HUES48 (cell line): ENCODE data around the gene BEGAIN.

ENCODE experiments used
- H3K27ac ChIP-seq: one replicate; pipeline ENCODE4 v1.7.0; 2013; ENCODE audit warnings: low read depth, low read length, inconsistent platforms
- H3K27me3 ChIP-seq: 2 replicates; pipeline ENCODE4 v1.6.1; 2013; ENCODE audit warnings: mild to moderate bottlenecking, low read length; ENCODE audit not compliant: control insufficient read depth, insufficient read depth
- H3K36me3 ChIP-seq: 2 replicates; pipeline ENCODE4 v1.6.1; 2013; ENCODE audit warnings: low read length; ENCODE audit not compliant: control insufficient read depth, insufficient read depth
- H3K4me1 ChIP-seq: 2 replicates; pipeline ENCODE4 v1.6.1; 2013; ENCODE audit warnings: mild to moderate bottlenecking, low read length; ENCODE audit not compliant: control insufficient read depth, insufficient read depth
- H3K4me3 ChIP-seq: 2 replicates; pipeline ENCODE4 v1.5.1; 2013; ENCODE audit warnings: mild to moderate bottlenecking, low read depth, low read length
- H3K9ac ChIP-seq: 2 replicates; pipeline ENCODE4 v1.6.1; 2013; ENCODE audit warnings: mild to moderate bottlenecking, low read depth, low read length, moderate library complexity
- H3K9me3 ChIP-seq: 2 replicates; pipeline ENCODE4 v1.6.1; 2013; ENCODE audit warnings: low read length; ENCODE audit not compliant: control insufficient read depth, insufficient read depth

BEGAIN gene, protein sequence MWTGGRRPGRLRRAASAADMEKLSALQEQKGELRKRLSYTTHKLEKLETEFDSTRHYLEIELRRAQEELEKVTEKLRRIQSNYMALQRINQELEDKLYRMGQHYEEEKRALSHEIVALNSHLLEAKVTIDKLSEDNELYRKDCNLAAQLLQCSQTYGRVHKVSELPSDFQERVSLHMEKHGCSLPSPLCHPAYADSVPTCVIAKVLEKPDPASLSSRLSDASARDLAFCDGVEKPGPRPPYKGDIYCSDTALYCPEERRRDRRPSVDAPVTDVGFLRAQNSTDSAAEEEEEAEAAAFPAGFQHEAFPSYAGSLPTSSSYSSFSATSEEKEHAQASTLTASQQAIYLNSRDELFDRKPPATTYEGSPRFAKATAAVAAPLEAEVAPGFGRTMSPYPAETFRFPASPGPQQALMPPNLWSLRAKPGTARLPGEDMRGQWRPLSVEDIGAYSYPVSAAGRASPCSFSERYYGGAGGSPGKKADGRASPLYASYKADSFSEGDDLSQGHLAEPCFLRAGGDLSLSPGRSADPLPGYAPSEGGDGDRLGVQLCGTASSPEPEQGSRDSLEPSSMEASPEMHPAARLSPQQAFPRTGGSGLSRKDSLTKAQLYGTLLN

DNA sequence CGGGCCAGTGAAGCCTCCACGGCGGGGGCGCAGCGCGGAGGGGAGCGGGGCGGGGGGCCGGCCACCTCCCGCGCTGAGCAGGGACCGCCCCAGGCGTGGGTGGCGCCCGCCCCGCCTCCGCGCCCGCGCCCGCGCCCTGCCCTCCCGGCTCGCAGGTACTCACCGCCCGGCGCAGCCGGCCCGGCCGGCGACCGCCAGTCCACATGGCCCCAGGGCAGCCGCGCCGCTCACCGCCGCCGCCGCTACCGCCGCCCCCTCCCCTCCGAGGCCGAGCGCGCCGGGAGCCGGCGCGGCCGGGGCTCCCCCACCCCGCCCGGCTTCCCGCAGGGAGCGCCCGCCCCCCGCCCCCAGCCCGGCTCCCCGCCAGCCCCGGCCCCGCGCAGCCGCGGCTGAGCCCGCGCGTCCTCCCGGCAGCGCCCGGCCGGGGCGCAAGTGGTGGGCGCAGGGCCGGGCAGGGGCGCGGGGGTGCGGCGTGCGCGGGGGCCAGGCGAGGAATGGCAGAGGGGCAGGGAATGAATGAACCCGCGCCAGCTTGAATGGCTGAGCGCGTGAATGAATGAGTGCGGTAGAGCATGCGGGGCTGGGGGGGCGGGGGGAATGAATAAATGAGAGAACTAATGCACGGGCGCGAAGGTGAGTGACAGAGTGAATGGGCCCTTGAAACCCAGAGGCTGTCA, at the start of gene BEGAIN:
Gene BEGAIN, minus strand, starts transcription at position 332 of the 677 bp plus-strand sequence. Its CDS starts 127 bp downstream, at position 205.
- Histone ChIP-seq H3K36me3 (no peaks in the 10 kb centered on the region), H3K9me3 (no peaks in the 10 kb centered on the region), H3K4me3 (peak within 1 kb of the TSS; percentile 61), H3K27ac (no peak within 1 kb of the TSS), H3K9ac (no peak within 1 kb of the TSS), H3K4me1 (no peaks in the 10 kb centered on the region), H3K27me3 (peaks cover 61% of the 10 kb centered on the region)

DNA sequence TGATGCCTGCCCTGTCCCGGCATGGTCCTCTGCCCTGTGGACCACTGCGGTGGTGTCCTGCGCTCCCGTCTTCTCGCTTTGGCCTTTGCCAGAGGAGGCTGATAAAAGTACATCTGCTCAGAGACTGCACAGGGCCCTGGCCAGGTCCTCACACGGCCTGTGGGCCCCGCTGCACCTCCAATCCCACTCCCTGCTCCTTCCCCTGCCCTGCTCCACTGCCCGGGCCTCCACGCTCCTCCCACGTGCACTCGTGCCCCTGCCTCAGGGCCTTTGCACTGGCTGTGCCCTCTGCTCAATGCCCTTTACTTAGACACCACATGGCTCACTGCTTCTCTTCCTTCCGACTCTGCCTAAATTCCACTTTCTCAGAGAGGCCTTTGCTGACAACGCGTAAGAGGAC, 49.3 kb upstream of the BEGAIN start:
- Histone ChIP-seq H3K4me3 (no peak overlapping the region), H3K27ac (no peak overlapping the region), H3K4me1 (no peaks in the 10 kb centered on the region), H3K27me3 (no peaks in the 10 kb centered on the region), H3K9ac (no peak overlapping the region), H3K9me3 (no peaks in the 10 kb centered on the region), H3K36me3 (no peaks in the 10 kb centered on the region)

DNA sequence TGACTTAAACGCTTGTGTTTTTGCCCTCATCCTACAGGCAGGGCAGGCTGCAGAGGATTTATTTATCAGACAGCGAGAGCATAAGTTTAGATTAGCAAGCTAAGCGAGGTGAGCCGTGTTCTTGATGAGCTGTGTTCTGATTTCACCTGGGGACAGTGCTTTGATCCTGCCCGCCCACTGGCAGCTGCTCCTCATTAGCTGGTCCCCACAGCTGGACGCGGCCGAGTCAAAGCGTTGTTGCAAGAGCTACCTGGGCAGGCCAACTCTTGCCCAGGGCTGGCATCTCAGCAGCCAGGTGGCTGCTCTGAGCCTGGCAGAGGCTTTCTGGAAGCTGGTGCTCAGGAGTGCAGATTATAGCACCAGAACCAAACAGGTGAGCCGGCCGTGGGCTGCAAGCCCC, 46.8 kb upstream of the BEGAIN start:
- Histone ChIP-seq H3K9ac (no peak overlapping the region), H3K4me1 (no peaks in the 10 kb centered on the region), H3K27me3 (no peaks in the 10 kb centered on the region), H3K4me3 (no peak overlapping the region), H3K9me3 (no peaks in the 10 kb centered on the region), H3K36me3 (no peaks in the 10 kb centered on the region), H3K27ac (no peak overlapping the region)

DNA sequence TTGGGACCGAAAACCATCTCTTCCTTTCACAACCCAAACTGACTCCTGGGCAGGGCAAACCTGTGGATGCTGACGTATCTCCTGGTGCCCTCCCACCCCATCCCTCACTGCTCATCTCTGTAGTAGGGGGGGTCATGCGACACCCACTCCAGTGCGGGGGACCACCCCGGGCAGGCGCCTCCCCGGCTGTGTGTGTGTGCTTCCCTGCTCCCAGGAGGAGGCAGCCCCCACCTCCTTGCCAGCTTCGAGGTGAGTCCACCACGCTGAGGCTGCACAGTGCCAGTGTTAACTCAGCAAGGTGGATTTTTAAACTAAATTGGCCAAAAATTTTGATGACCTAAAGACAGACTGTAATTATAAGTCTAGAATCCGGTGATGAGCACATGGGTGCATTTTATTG, 46.2 kb upstream of the BEGAIN start:
- Histone ChIP-seq H3K27ac (no peak overlapping the region), H3K9me3 (no peaks in the 10 kb centered on the region), H3K9ac (no peak overlapping the region), H3K4me1 (no peaks in the 10 kb centered on the region), H3K4me3 (no peak overlapping the region), H3K36me3 (no peaks in the 10 kb centered on the region), H3K27me3 (no peaks in the 10 kb centered on the region)

DNA sequence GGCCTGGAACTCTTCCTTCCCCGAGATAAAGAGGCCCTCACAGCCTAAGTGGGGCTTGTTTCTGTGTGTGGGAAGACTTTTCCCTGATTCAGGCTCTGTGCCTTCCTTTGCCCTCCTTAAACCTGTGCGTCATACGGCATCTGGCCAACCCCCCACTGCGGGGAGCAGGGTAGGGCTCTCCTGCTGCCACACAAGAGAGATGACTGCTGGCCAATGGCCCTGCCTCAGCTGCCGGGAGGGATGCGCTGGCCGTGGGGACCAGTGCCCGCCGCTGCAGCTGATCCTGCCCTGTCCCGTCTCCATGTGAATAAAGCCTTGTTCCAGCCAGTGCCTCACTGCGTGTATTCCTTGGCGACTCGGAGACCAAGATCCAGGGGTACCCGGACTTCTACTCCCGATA, 42.5 kb upstream of the BEGAIN start:
- Histone ChIP-seq H3K4me3 (no peak overlapping the region), H3K27ac (no peak overlapping the region), H3K4me1 (no peaks in the 10 kb centered on the region), H3K27me3 (no peaks in the 10 kb centered on the region; the same call in 1 of the 2 replicates), H3K9me3 (no peaks in the 10 kb centered on the region), H3K36me3 (no peaks in the 10 kb centered on the region), H3K9ac (no peak overlapping the region)

DNA sequence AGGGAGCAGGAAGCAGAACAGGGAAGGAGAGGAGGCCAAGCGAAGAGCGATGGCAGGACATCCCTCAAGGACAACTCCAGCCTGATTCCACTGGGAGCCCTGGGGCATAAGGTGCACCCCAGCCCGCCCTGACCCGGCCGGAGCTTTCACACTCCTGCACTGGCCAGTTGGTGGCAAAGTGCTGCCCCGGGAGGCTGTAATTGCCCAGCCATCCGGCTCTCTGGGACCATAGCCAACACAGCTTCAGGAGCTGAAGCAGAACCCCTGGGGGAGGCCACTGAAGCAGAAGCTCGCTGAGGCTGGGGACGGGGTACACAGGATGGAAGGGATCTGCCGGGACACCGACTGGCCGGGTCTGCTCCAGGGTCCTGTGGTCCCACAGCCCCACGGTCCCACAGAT, 41.9 kb upstream of the BEGAIN start:
- no peak overlapping the region for H3K4me3 ChIP-seq
- H3K9ac ChIP-seq, result no peak overlapping the region
- H3K27ac ChIP-seq, result no peak overlapping the region
- no peaks in the 10 kb centered on the region; the same call in 1 of the 2 replicates for H3K27me3 ChIP-seq
- H3K36me3 ChIP-seq, result no peaks in the 10 kb centered on the region
- H3K4me1 ChIP-seq, result no peaks in the 10 kb centered on the region
- H3K9me3 ChIP-seq, result no peaks in the 10 kb centered on the region

DNA sequence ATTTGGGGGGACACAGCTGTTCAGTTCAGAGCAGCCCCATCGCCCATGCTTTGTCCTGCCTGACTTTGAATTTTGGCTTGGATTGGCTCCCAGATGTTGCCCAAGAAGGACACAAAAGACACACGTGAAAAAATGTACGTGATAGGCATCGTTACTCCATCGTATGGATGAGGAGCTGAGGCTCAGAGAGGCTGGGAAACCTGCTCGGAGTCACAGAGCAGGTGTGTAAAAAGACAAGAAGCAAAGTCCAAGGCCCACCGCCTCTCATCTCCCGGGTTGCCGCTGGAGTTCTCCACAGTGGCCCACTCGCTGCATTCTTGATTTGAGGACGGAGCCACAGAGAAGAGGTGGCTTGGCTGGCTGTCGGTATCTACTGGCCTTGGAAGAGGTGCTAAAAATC, 41.0 kb upstream of the BEGAIN start:
- H3K9ac ChIP-seq, result no peak overlapping the region
- no peak overlapping the region for H3K27ac ChIP-seq
- no peaks in the 10 kb centered on the region; the same call in 1 of the 2 replicates for H3K27me3 ChIP-seq
- no peaks in the 10 kb centered on the region for H3K36me3 ChIP-seq
- no peaks in the 10 kb centered on the region for H3K9me3 ChIP-seq
- H3K4me1 ChIP-seq, result no peaks in the 10 kb centered on the region
- no peak overlapping the region for H3K4me3 ChIP-seq

DNA sequence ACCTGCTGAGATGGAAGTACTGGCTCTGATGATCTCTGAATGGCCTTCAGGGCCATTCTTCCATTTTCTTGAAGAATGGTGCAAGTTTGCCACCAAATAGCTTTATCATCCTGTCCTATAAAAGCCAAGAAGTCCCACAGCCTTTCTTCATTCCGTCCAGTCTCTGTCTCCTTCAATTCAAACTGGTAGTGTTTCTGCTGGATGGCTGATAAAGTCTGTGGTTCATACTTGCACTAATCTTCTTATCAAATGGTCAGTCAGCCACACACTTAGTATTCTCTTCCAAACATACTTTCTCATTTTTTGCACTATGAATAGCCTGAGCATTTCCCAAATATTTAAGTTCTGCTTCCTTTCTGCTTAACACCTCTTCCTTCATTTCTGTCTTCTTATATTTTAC, 39.4 kb upstream of the BEGAIN start:
- no peak overlapping the region for H3K4me3 ChIP-seq
- no peaks in the 10 kb centered on the region for H3K36me3 ChIP-seq

DNA sequence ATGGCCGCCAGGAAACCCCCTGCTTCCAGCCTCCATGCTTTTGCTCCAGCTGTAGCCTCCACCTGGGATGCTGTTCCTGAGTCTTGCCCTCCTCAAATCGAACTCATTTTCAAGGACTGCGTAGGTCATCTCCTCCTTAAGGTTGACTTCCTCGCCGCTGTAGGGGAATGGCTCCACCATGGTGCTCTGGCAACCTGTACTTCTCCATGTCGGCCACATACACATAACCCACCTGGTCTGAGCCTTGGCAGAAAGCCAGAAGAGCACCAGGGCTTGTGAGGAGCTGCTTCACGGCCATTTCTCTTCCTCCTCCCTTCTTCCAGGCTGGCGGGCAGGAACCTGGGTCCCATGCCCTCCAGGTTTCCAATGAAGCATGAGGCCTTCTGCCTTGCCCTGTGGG, 36.7 kb upstream of the BEGAIN start:
- Histone ChIP-seq H3K27ac (no peak overlapping the region), H3K9ac (no peak overlapping the region), H3K9me3 (no peaks in the 10 kb centered on the region), H3K27me3 (no peaks in the 10 kb centered on the region; the same call in 1 of the 2 replicates), H3K4me3 (no peak overlapping the region), H3K4me1 (no peaks in the 10 kb centered on the region), H3K36me3 (no peaks in the 10 kb centered on the region)

More for the DNA sequence above, 39.4 kb upstream of the BEGAIN start:
- Histone ChIP-seq H3K9me3 (no peaks in the 10 kb centered on the region), H3K27me3 (no peaks in the 10 kb centered on the region; the same call in 1 of the 2 replicates), H3K9ac (no peak overlapping the region), H3K4me1 (no peaks in the 10 kb centered on the region), H3K27ac (no peak overlapping the region)

DNA sequence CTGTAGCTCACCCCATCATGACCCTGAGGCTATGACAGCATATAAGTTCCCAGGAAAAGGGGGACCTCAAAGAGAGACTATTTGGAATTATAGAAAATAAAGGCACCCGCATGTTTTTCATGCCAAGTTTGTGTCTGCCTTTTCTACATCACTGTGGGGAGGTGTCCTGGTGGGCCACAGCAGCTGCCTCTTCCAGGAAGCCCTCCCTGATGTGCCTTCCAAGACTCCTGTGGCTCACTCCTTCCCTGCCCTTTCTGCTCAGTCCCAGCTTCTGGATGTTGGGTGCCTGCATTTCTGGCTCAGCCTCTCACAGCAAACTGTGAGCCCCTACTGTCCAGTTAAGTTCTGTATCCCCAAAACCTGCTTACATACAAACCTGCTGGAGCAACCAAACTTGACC, 36.3 kb upstream of the BEGAIN start:
- no peaks in the 10 kb centered on the region for H3K9me3 ChIP-seq
- H3K27me3 ChIP-seq, result no peaks in the 10 kb centered on the region; the same call in 1 of the 2 replicates
- H3K36me3 ChIP-seq, result no peaks in the 10 kb centered on the region
- H3K4me1 ChIP-seq, result no peaks in the 10 kb centered on the region
- no peak overlapping the region for H3K27ac ChIP-seq
- H3K4me3 ChIP-seq, result no peak overlapping the region
- H3K9ac ChIP-seq, result no peak overlapping the region
